ENCODE results near the gene OTOGL.

DNA sequence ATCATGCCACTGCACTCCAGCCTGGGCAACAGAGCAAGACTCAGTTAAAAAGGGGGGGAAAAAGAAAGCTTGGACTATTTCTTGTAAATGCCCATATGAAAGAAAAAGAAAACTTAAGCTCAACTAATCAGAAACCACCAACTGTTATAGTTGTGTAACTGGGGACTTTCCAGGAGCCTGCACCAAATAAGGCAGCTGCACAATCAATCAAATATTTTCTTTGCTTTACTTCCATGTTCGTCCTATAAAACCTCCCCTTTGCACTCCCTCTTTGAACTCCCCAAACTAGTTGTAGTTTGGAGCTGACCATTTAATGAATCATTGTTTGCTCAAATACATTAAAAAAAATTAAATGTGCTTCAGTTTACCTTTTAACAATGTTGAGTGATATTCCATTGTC is 54.9 kb downstream of the OTOGL start:
- TF ChIP-seq, protein P1, sequence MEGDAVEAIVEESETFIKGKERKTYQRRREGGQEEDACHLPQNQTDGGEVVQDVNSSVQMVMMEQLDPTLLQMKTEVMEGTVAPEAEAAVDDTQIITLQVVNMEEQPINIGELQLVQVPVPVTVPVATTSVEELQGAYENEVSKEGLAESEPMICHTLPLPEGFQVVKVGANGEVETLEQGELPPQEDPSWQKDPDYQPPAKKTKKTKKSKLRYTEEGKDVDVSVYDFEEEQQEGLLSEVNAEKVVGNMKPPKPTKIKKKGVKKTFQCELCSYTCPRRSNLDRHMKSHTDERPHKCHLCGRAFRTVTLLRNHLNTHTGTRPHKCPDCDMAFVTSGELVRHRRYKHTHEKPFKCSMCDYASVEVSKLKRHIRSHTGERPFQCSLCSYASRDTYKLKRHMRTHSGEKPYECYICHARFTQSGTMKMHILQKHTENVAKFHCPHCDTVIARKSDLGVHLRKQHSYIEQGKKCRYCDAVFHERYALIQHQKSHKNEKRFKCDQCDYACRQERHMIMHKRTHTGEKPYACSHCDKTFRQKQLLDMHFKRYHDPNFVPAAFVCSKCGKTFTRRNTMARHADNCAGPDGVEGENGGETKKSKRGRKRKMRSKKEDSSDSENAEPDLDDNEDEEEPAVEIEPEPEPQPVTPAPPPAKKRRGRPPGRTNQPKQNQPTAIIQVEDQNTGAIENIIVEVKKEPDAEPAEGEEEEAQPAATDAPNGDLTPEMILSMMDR (conservative IDR thresholded peaks at IDR 0.05): no peak
- TF ChIP-seq EZH2 (IDR thresholded peaks at IDR 0.05; ENCODE audit: low read depth): no peak
